HG02870 (cell line): Measurements from ENCODE around the gene PIGU.
"Not testable (repeated sequence)": the region's sequence is repeated elsewhere in the genome, so short reads cannot be mapped to it uniquely, and the experiment has no call there.

Source experiments
- ATAC-seq: cut with Tn5 transposase; IDR thresholded peaks from one replicate; pipeline ENCODE4 v1.9.1; 2021; ENCODE audit warnings: mild to moderate bottlenecking, moderate library complexity; ENCODE audit not compliant: unreplicated experiment

Gene PIGU, protein sequence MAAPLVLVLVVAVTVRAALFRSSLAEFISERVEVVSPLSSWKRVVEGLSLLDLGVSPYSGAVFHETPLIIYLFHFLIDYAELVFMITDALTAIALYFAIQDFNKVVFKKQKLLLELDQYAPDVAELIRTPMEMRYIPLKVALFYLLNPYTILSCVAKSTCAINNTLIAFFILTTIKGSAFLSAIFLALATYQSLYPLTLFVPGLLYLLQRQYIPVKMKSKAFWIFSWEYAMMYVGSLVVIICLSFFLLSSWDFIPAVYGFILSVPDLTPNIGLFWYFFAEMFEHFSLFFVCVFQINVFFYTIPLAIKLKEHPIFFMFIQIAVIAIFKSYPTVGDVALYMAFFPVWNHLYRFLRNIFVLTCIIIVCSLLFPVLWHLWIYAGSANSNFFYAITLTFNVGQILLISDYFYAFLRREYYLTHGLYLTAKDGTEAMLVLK

DNA sequence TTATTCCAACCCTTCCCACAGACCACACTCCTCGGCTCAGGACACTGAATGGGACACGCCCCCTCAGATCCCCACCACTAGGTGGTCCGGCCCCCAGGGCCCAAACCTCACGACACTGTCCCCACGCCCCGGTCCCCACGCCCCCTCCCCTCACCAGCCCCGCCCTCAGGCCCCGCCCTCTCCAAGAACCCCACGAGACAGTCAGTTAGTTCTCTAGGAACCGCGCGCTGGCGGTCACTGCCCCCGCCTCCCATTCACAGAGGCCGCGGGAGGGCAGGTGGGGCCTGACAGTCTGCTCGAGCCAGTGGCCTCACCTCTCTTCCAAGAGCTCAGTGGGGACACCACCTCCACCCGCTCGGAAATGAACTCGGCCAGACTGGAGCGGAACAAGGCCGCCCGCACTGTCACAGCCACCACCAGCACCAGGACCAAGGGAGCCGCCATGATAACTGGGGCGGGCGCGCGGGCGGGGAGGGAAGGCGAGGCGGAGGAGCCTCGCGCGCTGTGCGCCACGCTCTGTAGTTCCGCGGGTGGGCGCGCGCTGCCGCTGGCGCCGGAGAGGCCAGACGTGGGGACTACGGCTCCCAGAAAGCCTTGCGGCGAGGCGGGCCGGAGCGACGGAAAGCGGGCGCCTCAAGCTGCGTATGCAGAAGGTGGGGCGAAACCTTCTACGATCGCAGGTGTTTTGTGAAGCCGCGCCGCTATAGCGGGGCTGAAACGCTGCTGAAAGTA, at the start of gene PIGU:
Gene PIGU (minus strand): TSS at position 451 of the 732 bp plus-strand sequence. CDS start 7 bp downstream, at position 444.
- peak; percentile 87 for ATAC-seq

DNA sequence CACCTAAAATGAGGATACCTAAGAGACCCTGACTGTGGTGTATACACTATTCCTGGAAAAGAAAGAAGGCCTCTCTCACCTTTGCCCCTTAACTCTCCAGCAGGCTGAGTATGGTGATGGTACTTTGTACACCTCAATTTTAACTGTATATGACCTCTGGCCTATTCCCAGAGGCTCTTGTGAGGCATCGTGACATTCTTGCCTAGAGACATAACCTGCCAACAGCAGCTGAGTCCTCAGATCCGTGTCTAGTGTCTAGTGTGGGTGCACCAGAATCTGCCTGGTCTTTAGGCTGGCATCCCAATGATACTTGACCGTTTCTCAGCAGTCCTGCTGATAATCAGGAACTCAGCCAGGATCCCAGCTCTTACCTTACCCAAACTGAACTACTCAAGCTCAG, 47.3 kb upstream of the PIGU start:
- ATAC-seq = no peak

DNA sequence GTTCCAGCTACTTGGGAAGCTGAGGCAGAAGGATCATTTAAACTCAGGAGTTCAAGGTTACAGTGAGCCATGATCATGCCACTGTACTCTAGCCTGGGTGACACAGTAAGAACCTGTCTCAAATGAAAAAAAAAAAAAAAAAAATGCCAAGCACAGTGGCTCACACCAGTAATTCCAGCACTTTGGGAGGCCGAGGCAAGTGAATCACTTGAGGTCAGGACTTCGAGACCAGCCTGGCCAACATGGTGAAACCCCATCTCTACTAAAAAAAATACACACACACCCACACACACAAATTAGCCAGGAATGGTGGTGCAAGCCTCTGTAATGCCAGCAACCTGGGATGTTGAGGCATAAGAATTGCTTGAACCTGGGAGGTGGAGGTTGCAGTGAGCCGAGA, 45.7 kb upstream of the PIGU start:
- not testable (repeated sequence) for ATAC-seq

DNA sequence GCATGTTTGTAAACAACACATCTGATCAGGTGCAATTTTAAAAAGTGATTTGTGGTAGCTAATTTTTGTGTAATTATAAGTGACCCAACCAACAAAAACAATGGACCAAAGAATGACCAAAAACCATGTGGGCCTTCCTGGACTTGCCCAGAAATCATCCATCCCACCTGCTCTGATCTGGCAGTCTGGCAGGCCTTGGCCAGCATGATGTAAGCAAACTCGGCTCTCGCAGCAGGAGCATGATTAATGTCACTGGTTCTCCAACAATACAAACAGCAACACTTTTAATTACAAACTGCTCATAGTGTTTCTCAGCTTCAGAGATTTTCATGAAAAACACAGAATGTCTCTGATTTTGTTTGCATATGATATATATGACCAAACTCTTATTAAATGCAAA, 43.4 kb upstream of the PIGU start:
- no peak for ATAC-seq

DNA sequence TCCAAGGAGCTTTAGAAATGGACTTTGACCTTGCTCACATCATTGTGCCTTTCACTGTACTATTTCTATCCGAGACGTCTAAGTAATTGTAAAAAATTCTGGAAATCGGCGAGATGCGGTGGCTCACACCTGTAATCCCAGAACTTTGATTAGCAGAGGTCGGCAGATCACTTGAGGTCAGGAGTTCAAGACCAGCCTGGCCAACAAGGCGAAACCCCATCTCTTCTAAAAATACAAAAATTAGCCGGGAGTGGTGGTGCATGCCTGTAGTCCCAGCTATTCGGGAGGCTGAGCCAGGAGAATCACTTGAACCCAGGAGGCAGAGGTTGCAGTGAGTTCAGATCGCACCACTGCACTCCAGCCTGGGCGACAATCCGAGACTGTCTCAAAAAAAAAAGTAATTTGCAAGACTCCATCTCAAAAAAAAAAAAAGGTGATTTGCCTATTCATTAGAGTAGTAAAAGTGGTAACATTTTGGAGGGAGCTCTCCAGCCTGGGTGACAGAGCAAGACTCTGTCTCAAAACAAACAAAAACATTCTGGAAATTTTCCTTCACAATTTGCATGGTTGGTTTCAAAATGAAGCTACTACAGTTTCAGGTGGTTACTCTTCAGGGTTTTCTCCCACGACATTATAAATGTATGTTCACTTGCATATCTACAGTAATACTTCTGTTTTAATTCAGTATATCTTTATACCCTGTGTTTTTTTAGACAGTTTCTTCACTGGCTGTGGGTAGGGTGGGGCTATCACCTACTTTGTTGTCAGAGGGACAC, 42.5 kb upstream of the PIGU start:
- peak; percentile 86 for ATAC-seq

DNA sequence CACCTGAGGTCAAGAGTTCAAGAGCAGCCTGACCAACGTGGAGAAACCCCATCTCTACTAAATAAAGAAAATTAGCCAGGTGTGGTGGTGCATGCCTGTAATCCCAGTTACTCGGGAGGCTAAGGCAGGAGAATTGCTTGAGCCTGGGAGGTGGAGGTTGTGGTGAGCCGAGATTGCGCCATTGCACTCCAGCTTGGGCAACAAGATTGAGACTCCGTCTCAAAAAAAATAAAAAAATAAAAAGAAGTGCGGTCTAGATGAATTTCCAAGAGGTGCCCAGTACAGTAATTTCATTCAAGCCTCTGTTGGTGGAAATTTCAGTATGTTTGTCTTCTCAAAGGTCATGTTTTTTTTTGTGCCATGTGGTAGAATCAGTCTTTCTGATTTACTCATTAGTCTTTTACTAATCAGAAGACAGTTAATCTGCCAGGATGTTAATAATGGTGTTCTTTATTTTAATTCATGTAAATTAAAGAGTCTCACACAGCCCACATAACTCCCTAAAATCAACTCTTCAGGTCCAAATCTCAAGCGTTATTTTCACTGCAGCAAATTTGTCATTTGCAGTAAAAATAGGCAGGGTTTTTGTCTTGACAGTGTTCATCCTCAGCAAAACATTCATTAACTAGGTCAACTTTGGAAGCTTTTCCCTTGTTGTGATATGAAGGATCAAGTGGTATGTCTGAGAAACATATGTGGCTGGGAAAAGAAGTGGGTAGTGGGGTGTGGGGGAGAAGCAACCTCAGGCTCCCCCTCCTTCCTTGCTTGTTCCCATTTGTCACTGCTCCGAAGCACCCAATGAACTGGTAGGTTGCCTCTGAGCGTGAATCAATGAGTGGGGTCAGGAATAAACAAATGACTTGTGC, 40.6 kb upstream of the PIGU start:
- no peak for ATAC-seq

DNA sequence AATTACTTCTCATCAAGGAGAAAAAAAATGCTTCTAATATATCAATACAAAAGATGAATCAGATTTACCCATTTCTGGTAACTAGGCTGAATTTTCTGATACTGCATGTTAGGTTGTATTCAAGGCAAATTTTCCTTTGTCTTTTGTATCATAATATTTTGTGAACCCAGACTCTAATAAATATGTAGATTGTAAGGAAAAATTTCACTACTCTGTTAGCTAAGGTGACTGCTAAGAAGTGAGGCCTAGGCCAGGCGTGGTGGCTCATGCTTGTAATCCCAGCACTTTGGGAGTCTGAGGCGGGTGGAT, 40.0 kb upstream of the PIGU start:
- no peak for ATAC-seq

DNA sequence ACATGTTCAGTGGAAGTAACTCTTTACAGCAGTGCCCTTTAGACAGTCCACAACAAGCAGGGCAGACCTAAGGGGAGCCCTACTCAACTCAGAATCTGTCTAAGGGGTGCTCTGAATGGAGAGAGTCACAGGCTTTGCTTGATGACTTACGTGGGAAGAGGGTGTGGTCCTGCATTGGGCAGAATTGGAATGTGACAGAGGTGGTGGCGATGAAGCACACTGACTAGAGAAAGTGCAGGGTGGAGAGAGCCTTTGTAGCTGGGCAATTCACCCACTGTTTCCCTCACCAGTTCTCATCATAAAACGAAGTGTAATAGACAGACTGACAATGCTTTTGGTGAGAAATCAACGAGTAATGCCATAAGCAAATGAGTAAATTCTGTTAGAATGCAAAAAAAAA, 38.5 kb upstream of the PIGU start:
- ATAC-seq = no peak

DNA sequence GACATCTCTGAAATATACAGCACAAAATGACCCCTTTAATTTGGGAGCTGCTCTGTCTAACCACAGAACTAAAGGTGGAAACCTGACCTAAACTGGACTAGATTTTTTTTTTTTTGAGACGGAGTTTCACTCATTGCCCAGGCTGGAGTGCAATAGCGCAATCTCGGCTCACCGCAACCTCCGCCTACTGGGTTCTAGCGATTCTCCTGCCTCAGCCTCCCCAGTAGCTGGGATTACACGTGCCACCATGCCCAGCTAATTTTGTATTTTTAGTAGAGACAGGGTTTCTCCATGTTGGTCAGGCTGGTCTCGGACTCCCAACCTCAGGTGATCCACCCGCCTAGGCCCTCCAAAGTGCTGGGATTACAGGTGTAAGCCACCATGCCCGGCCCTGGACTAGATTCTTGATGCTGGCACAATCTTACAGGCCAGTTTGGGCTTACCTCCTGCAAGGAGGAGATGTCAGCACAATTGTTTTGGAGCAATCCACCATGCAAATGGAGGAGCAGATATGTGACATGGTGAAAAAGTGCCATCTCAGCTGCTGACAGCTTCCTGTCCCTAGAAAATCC, 37.1 kb upstream of the PIGU start:
- ATAC-seq = not testable (repeated sequence)

DNA sequence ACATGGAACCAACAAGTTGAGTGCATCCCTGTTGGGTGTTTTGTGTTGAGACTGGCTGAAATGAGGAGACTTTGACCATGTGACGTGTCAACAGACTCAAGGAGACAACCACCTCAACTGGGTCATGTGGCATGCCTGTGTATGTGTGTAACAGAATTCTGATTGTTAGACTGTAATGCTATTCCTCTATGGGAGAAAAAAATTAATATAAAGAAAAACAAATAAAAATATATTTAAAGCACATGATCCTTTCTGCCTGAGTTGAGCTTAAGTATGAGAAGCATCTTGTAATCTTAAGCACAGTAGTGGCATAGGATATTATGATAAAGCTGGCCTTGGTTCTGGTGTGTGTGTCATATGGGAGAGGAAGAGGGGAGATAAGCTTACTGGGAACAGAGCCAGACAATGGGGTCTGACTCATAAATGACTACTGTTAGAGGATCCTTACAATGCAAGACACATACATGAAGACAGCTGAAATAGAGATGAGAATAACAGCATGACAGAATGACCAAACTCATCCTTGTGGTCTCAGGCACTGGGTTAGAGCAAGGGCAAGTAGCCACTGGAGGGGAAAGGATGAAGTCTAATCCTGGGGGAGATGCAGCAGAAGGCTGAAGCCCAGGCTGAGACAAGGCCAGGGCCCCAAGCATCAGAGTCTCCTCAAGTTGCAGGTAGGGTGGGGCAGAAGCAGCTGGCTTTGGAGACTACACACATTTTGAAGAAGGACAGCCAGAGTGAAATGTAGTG, 36.5 kb upstream of the PIGU start:
- no peak for ATAC-seq

DNA sequence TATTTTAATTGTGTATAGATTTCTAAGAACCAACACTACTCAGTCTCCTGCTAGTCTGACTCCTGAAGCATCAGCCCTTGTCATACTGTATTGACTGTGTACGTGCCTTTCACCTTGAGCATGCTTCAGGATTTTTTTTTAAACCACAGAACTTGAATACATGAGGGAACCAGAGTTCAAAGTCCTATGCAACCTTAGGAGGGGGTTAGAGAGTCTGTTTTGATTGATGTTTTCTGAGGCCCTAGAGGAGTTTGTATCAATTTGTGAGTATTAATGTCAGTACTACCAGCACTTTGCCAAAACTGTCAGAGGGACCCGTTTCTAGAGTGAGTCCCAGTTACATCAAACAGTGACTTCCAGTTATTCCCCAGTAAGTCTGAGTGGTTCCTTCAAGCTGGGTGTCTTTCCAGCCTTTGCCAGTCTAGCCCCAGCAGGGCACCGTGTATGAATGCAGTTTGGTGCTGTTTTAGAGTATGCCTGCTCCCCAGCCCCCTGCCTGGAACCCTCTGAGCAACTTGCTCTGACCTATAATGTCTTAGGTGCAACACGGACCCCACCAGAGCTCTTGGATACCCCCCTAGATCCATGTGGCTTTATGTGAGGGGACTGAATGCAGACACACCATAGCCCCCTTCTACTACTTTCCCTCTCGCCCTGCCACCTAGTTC, 35.8 kb upstream of the PIGU start:
- no peak for ATAC-seq

DNA sequence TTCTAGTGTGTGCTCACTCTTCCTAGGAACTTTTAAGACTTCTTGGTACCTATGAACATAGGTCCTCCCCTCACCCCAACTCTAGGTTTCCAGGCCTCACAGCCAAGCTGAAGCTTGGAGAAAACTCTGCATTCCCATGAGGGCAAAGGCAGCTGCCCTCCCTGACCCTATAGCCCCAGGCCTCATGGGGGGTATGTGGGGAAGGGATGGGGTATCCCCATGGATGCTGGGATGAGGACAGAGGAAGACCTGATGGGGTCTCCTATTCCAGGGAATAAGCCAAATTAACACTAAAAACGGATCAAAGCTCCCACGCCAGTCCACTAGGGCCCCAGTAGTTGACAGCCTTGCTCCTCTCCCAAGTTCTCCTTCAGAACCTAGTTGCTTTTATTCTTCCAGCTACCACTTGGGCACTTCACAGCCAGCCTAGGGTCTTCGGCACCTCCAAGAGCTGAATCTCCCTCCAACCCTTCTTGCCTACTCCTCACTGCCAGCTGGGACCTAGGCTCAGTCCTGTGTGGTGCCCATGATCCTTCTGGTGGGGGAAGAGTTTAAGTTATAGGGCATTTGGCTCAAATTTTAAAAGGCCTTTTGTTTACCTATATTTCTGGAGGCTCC, 35.0 kb upstream of the PIGU start:
- no peak for ATAC-seq

DNA sequence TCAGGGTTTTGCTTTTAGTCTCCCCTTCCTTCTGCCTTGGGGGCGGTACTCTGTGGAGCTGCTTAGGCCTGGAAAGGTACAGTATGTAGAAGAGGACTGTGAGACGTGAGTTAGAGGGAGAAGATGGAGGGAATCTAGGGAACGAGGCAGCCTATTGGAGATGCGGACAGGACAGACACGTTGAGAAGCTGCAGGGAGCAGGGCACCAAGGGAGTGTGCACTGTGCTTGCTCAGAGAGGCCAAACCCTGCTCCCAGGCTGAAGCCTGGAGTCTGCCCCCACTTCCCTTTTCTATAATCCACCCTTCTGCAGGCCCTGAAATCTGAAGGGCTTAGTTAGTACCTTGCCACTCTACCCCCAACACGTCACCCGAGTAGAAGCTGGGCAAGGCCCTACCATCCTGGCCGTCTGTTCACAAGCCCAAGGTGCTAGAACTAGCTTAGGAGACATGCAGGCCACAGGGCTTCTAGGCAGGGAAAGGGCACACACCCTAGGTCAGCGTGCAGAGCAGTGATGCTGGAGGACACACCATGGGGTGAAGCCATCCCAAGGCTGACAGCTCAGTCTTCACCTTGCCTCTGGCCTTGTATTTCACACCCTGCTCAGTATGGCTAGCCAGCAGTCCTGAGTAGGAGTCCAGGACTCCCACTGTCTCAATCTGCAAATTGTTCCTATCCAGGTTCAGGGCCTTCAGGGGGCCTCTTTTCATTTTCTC, 34.1 kb upstream of the PIGU start:
- ATAC-seq = no peak

DNA sequence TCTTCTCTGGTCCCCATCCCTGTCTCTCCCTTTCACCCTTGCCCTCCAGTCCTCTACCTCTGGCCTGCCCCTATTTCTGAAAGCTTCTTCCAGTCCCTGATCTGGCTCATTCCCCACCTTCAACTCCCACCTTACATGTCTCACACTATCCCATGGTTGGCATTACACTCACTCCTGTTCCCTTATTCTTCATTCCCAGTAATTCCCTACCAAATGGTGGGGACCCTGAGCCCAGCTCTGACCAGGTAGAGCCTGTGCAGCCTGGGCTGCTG, 33.6 kb upstream of the PIGU start:
- no peak for ATAC-seq

DNA sequence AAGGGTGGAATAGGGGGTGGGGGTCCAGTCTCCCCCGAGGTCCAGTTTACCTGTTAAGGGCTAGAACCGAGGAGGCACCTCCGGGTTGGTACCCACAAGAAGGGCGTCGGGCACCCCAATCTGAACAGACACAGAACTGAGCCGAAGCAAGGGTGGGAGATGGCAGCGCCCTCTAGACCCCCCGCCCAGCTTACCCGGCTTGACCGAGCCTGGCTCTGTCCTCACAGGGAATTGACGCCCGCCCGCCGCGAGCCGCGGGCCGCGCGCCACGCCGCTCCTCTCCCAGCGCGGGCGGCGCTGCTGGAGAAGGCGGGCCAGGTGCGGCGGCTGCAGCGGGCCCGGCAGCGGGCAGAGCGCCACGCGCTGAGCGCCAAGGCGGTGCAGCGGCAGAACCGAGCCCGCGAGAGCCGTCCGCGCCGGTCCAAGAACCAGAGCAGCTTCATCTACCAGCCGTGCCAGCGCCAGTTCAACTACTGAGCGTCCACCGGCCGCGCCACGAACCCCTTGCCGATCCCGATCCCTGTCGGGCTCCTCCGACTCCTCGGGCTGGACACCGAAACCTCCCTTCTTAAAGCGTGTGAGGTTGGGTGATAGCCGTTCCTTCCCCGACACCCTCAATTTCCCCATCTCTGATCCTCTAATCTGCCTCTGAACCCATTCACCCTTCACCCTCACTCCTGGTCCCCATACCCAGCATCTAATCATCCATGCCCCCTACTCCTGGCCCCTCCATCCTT, 33.1 kb upstream of the PIGU start:
- peak; percentile 18 for ATAC-seq

DNA sequence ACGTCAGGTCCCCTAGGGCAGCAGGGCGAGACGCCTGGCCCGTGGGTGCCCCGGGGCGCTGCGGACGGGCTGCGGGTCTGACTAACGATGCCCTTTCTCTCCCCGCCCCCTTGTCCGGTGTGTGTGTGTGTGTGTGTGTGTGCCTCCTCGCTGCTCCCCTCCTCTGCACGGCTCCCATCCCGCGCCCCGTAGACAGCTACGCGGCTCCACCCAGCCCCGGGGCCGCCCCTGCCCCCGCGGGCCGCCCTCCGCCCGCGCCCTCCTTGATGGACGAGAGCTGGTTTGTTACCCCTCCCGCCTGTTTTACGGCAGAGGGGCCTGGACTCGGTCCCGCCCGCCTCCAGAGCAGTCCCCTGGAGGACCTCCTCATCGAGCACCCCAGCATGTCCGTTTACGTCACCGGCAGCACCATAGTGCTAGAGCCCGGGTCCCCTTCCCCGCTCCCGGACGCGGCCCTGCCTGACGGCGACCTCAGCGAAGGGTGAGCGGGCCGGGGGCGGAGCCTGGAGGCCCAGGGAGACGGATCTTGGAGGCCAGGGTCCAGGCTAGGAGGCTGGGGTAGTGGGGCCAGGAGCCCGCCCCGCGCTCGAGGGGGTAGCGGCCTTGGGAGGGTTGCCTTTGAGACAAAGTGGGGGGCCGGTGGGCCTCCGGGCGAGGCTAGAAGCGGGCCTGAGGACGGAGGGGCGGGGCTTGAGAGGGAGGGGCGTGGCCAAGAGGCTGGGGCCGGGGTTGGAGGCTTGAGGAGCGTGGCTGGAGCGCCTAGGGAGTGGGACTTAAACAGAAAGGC, 32.3 kb upstream of the PIGU start:
- ATAC-seq = peak; percentile 40

DNA sequence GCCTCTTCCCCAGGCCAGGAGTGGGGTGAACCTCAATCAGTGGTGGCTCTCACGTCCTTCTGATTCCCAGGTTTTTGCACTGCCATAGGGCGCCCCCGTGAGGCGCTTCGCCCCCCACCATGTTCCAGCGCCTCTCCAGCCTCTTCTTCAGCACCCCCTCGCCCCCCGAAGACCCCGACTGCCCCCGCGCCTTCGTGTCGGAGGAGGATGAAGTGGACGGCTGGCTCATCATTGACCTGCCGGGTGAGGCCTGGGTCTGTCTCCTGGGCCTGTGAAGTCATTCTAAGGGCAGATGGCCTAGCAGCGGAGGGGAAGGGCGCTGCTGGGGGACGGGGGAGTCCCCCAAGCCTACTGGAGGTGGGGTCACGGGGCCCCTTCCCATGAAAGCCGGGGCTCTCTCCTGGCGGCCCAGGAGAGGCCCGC, 31.7 kb upstream of the PIGU start:
- ATAC-seq = peak; percentile 14
